GM12892 (cell line): ENCODE data around the gene CHD2.
"Not testable (repeated sequence)": the region's sequence is repeated elsewhere in the genome, so short reads cannot be mapped to it uniquely, and the experiment has no call there.

Source experiments
- DNase-seq: peaks from one replicate; pipeline ENCODE4 v3.0.0; 2011; ENCODE audit not compliant: insufficient read length
- FAIRE-seq: peaks from 2 replicates; lab custom pipeline; 2011; peaks lifted over from hg19 to GRCh38; lab: Jason Lieb, UNC
- POLR2A ChIP-seq: IDR thresholded peaks from 2 replicates; pipeline ENCODE4 v1.6.1; 2011; ENCODE audit warnings: low read depth, low read length, control low read depth
- POLR2AphosphoS5 ChIP-seq: IDR thresholded peaks from 2 replicates; pipeline ENCODE4 v1.6.1; 2011; ENCODE audit warnings: low read depth, low read length, control low read depth
- TAF1 ChIP-seq: IDR thresholded peaks from 2 replicates; pipeline ENCODE4 v1.6.1; 2011; ENCODE audit warnings: low read depth, mild to moderate bottlenecking, control low read depth, low read length, borderline replicate concordance

CHD2 gene

DNA sequence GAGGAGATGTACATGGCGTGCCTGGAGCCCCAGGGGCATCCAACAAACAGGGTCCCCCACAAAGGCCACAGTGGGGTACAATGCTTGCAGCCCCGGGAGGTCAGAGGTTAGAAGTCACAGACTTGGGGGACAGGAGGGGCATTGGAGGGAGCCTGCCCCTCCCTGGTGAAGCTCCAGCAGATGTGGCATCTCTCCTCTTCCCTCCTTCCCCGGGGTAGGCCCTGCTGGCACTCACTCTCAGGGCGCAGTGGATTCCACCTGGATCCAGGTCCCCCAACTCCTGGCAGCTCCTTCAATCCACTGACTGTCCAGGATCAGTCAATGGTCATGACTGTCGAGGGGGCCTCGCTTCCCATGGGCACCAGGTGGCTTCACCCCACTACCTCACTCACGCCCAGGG lies 156.7 kb downstream of the CHD2 start:
- DNase-seq (no peak), FAIRE-seq (no peak)
- no peak for TF ChIP-seq POLR2A
- TF ChIP-seq POLR2AphosphoS5, result no peak
- no peak for TF ChIP-seq TAF1

GRCh38 chr15:93057618-93058017 lies 157.5 kb downstream of the CHD2 start:
- DNase-seq, result no peak
- FAIRE-seq, result no peak

DNA sequence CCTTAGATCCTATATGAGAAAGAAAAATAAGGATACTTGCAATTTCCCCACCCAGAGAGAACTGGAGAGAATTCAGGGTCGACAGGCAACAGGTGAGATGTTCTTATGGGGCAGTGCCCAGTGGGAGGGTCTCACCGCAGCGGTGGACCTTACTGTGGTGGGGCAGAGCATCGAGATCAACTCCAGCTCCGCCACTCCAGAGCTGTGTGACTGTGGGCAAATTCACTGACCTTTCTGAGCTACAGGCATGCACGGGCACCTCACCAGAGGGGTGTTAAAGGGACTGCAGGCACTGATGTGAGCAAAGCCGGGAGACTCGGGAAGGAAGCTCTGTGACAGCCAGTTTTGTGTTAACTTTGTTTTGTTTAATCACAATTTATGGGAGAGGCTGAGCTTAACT lies 158.0 kb downstream of the CHD2 start:
- TF ChIP-seq POLR2AphosphoS5 (no peak), POLR2A (no peak), TAF1 (no peak)
- DNase-seq (no peak), FAIRE-seq (no peak)

More at GRCh38 chr15:93057618-93058017, 157.5 kb downstream of the CHD2 start:
- TF ChIP-seq POLR2A (no peak), POLR2AphosphoS5 (no peak), TAF1 (no peak)

DNA sequence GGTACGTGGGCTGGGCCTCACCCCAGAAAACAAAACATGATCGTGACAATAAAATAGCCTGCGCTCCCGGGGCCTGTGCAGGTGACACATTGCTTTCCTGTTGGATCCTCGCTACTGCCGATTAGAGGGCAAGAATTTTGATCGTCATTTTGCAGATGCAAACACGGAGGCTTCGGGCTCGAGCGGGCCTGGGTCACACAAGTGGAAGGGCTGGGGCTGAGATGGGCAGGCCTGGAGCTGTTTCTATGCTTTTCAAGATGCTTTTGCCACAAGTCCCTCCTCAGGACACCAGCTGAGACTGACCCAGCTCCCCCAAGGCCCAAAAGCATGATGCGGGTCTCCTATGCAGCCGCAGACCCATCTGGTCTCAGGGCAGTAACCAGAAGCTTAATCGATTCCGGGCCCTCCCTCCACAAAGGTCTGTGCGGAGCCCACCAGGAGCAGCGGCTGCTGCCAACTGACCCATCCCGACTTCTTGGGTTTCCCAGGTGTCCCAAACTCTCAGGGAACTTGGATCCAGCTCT lies 158.8 kb downstream of the CHD2 start:
- TF ChIP-seq TAF1 (no peak), POLR2AphosphoS5 (no peak), POLR2A (no peak)
- DNase-seq (no peak), FAIRE-seq (no peak)

DNA sequence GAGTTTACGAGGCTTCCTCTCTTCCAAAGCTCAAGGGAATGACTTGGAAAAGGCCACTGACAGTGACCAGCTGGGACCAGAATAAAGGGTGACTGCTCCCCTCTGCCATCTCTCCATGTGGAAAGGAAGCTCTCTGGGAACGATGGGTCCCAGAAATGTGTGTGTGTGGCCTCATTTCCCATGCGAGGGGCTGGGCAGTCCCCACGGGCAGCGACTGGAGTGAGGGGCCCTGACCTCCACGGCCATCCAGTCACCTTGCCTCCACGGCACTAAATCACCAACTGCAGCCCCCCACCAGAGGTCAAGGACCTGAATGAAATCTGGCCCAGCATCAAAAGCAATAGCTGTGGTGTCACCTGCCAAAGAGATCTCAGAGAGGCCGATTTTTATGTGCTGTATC lies 159.3 kb downstream of the CHD2 start:
- TF ChIP-seq POLR2AphosphoS5 (no peak), TAF1 (no peak), POLR2A (no peak)
- FAIRE-seq (no peak), DNase-seq (no peak)

- DNase-seq (no peak), FAIRE-seq (no peak)
- TF ChIP-seq POLR2AphosphoS5 (no peak), POLR2A (no peak), TAF1 (no peak)
Observed at GRCh38 chr15:93060336-93061248, 160.5 kb downstream of the CHD2 start.

- not testable (repeated sequence) for DNase-seq, FAIRE-seq
Observed at GRCh38 chr15:93062628-93063261, 162.6 kb downstream of the CHD2 start.

DNA sequence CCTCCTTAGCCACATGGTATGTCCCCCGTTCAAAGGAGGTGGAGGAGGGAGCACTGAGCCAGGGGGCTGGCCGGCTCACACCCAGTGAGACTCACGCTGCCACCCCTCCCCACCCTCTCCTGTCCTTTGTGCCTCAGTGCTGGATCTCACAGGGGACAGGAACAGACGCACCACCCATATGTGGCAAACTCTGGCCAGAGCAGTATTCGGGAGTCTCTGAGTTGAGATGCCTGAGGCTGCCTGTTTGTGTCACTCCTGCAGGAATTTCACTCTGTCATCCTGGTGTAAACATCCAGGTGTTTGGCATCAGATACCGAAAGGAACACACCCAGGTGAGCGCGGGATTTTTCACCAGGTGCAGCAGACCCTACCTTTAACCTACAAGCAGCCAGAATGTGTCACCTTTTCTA lies 163.1 kb downstream of the CHD2 start:
- no peak for TF ChIP-seq TAF1
- TF ChIP-seq POLR2A, result no peak
- TF ChIP-seq POLR2AphosphoS5, result no peak
- DNase-seq, result no peak
- no peak for FAIRE-seq

- TF ChIP-seq POLR2AphosphoS5, result no peak
- no peak for TF ChIP-seq TAF1
- TF ChIP-seq POLR2A, result no peak
- no peak for FAIRE-seq
- DNase-seq, result no peak
Observed at GRCh38 chr15:93063796-93064690, 163.9 kb downstream of the CHD2 start.

DNA sequence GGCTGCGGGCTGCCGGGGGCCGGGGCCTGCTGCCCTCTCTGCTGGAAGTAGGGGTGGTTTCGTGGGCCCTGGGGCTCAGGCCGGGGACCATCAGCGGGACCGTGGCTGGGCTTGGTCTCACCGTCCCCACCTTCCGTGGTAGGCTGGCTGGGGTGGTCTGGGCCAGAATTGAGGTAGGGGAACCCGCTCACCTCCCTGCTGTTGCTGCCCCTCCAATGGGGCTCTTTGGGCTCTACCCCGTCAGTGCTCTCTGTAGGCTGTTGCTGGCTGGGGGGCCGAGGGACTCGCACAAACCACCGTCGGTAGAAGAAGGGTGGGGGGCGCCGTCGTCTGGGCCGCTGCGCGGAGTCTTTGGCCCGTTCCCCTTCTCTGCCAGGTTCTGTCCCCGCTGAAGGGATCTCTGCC lies 165.5 kb downstream of the CHD2 start:
- FAIRE-seq, result no peak
- no peak for TF ChIP-seq TAF1
- no peak for TF ChIP-seq POLR2A
- no peak for TF ChIP-seq POLR2AphosphoS5
- DNase-seq, result no peak

DNA sequence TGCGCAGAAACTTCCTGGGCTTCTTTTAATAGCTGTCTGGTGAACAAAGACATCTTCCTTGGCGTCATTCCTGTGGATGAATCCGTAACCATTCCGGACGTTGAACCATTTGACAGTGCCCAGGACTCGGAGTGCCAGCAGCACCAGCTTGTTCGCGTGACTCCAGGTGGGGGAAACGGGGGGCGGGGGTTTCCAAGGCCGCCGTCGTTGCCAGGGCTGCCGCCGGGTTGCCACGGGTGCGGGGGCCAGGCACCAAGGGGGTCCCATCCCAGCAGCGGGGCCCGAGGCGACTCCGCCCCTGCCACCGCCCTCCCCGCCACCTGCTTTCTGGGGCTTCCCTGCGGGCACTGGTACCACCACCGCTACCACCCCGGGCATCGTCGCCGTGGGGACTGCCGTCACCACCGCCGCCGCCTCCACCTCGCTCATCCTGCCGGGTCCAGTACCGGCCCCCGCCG lies 166.1 kb downstream of the CHD2 start:
- no peak for TF ChIP-seq TAF1
- TF ChIP-seq POLR2AphosphoS5, result no peak
- no peak for TF ChIP-seq POLR2A
- DNase-seq (no peak), FAIRE-seq (no peak)
